ENCODE measurements around the gene CLEC4F. TPM values are rescaled to one million over a fixed set of nuclear protein-coding genes. Genes with fewer than 3 reads are reported as not detected.

Gene CLEC4F
- total and polyA plus RNA-seq, 2 experiments from 2014 or later: not detected

DNA sequence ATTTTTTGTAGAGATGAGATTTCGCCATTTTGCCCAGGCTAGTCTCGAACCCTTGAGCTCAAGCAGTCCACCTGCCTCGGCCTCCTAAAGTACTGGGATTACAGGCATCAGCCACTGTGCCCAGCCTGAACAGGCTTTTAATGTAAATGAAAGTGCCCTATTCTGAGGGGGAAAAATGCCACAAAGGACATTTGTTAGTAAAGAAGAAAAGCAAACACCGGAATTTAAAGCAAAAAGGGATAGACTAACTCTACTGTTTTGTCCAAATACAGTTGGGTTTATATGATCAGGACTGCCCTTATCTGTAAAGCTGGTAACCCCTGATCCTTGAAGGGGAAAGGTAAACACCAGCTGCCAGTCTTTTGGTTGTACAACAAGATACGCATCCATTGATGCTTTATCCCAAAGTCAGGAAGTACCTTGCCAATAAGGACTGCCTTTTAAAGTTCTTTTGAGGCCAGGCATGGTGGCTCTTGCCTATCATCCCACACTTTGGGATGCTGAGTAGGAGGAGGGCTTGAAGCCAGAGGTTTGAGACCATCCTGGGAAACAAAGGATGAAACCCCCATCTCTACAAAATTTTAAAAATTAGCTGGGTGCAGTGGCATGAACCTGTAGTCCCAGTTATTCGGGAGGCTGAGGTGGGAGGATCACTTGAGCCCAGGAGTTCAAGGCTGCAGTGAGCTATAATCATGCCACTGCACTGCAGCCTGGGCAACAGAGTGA is 13.1 kb downstream of the CLEC4F start:
- no peak for DNase-seq (ENCODE audit: low spot score)
- no peaks in the 10 kb centered on the region for H3K4me1 ChIP-seq (ENCODE audit: insufficient read depth)
- TF ChIP-seq POLR2AphosphoS5 (IDR thresholded peaks at IDR 0.05; ENCODE audit: low read depth) (no peak), JUNB (IDR thresholded peaks at IDR 0.05; ENCODE audit: unreplicated experiment) (no peak), ZNF331 (CRISPR knock-in tag; IDR thresholded peaks at IDR 0.05; ENCODE audit: low read depth) (no peak), NANOG (IDR thresholded peaks at IDR 0.05; ENCODE audit: borderline replicate concordance) (no peak), EZH2 (IDR thresholded peaks at IDR 0.05; ENCODE audit: low read depth, unreplicated experiment) (no peak), EZH2phosphoT487 (IDR thresholded peaks at IDR 0.05; ENCODE audit: unreplicated experiment) (no peak), ZNF114 (CRISPR knock-in tag; IDR thresholded peaks at IDR 0.05) (no peak), STAT1 (IDR thresholded peaks at IDR 0.05; ENCODE audit: unreplicated experiment) (no peak), CREB1 (CRISPR knock-in tag; IDR thresholded peaks at IDR 0.05; ENCODE audit: low read depth) (no peak)
- TF ChIP-seq, protein P1, sequence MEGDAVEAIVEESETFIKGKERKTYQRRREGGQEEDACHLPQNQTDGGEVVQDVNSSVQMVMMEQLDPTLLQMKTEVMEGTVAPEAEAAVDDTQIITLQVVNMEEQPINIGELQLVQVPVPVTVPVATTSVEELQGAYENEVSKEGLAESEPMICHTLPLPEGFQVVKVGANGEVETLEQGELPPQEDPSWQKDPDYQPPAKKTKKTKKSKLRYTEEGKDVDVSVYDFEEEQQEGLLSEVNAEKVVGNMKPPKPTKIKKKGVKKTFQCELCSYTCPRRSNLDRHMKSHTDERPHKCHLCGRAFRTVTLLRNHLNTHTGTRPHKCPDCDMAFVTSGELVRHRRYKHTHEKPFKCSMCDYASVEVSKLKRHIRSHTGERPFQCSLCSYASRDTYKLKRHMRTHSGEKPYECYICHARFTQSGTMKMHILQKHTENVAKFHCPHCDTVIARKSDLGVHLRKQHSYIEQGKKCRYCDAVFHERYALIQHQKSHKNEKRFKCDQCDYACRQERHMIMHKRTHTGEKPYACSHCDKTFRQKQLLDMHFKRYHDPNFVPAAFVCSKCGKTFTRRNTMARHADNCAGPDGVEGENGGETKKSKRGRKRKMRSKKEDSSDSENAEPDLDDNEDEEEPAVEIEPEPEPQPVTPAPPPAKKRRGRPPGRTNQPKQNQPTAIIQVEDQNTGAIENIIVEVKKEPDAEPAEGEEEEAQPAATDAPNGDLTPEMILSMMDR (conservative IDR thresholded peaks at IDR 0.05; ENCODE audit: low read depth in 2 of 2): no peak
- TF ChIP-seq, protein P2, sequence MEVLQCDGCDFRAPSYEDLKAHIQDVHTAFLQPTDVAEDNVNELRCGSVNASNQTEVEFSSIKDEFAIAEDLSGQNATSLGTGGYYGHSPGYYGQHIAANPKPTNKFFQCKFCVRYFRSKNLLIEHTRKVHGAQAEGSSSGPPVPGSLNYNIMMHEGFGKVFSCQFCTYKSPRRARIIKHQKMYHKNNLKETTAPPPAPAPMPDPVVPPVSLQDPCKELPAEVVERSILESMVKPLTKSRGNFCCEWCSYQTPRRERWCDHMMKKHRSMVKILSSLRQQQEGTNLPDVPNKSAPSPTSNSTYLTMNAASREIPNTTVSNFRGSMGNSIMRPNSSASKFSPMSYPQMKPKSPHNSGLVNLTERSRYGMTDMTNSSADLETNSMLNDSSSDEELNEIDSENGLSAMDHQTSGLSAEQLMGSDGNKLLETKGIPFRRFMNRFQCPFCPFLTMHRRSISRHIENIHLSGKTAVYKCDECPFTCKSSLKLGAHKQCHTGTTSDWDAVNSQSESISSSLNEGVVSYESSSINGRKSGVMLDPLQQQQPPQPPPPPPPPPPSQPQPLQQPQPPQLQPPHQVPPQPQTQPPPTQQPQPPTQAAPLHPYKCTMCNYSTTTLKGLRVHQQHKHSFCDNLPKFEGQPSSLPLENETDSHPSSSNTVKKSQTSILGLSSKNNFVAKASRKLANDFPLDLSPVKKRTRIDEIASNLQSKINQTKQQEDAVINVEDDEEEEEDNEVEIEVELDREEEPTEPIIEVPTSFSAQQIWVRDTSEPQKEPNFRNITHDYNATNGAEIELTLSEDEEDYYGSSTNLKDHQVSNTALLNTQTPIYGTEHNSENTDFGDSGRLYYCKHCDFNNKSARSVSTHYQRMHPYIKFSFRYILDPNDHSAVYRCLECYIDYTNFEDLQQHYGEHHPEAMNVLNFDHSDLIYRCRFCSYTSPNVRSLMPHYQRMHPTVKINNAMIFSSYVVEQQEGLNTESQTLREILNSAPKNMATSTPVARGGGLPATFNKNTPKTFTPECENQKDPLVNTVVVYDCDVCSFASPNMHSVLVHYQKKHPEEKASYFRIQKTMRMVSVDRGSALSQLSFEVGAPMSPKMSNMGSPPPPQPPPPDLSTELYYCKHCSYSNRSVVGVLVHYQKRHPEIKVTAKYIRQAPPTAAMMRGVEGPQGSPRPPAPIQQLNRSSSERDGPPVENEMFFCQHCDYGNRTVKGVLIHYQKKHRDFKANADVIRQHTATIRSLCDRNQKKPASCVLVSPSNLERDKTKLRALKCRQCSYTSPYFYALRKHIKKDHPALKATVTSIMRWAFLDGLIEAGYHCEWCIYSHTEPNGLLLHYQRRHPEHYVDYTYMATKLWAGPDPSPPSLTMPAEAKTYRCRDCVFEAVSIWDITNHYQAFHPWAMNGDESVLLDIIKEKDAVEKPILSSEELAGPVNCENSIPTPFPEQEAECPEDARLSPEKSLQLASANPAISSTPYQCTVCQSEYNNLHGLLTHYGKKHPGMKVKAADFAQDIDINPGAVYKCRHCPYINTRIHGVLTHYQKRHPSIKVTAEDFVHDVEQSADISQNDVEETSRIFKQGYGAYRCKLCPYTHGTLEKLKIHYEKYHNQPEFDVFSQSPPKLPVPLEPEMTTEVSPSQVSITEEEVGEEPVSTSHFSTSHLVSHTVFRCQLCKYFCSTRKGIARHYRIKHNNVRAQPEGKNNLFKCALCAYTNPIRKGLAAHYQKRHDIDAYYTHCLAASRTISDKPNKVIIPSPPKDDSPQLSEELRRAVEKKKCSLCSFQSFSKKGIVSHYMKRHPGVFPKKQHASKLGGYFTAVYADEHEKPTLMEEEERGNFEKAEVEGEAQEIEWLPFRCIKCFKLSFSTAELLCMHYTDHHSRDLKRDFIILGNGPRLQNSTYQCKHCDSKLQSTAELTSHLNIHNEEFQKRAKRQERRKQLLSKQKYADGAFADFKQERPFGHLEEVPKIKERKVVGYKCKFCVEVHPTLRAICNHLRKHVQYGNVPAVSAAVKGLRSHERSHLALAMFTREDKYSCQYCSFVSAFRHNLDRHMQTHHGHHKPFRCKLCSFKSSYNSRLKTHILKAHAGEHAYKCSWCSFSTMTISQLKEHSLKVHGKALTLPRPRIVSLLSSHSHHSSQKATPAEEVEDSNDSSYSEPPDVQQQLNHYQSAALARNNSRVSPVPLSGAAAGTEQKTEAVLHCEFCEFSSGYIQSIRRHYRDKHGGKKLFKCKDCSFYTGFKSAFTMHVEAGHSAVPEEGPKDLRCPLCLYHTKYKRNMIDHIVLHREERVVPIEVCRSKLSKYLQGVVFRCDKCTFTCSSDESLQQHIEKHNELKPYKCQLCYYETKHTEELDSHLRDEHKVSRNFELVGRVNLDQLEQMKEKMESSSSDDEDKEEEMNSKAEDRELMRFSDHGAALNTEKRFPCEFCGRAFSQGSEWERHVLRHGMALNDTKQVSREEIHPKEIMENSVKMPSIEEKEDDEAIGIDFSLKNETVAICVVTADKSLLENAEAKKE (CRISPR knock-in tag; IDR thresholded peaks at IDR 0.05): no peak
- TF ChIP-seq, protein P3, sequence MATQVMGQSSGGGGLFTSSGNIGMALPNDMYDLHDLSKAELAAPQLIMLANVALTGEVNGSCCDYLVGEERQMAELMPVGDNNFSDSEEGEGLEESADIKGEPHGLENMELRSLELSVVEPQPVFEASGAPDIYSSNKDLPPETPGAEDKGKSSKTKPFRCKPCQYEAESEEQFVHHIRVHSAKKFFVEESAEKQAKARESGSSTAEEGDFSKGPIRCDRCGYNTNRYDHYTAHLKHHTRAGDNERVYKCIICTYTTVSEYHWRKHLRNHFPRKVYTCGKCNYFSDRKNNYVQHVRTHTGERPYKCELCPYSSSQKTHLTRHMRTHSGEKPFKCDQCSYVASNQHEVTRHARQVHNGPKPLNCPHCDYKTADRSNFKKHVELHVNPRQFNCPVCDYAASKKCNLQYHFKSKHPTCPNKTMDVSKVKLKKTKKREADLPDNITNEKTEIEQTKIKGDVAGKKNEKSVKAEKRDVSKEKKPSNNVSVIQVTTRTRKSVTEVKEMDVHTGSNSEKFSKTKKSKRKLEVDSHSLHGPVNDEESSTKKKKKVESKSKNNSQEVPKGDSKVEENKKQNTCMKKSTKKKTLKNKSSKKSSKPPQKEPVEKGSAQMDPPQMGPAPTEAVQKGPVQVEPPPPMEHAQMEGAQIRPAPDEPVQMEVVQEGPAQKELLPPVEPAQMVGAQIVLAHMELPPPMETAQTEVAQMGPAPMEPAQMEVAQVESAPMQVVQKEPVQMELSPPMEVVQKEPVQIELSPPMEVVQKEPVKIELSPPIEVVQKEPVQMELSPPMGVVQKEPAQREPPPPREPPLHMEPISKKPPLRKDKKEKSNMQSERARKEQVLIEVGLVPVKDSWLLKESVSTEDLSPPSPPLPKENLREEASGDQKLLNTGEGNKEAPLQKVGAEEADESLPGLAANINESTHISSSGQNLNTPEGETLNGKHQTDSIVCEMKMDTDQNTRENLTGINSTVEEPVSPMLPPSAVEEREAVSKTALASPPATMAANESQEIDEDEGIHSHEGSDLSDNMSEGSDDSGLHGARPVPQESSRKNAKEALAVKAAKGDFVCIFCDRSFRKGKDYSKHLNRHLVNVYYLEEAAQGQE (IDR thresholded peaks at IDR 0.05; ENCODE audit: unreplicated experiment): no peak
- TF ChIP-seq, protein P4, sequence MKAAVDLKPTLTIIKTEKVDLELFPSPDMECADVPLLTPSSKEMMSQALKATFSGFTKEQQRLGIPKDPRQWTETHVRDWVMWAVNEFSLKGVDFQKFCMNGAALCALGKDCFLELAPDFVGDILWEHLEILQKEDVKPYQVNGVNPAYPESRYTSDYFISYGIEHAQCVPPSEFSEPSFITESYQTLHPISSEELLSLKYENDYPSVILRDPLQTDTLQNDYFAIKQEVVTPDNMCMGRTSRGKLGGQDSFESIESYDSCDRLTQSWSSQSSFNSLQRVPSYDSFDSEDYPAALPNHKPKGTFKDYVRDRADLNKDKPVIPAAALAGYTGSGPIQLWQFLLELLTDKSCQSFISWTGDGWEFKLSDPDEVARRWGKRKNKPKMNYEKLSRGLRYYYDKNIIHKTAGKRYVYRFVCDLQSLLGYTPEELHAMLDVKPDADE (IDR thresholded peaks at IDR 0.05): no peak
- Mint-ChIP-seq H3K27ac (no peak overlapping the region), H3K36me3 (ENCODE audit: low read depth) (no peaks in the 10 kb centered on the region), H3K4me1 (no peaks in the 10 kb centered on the region), H3K27me3 (ENCODE audit: insufficient read depth, low read depth, poor library complexity) (peaks cover 5% of the 10 kb centered on the region), H3K9me3 (no peaks in the 10 kb centered on the region), H3K4me3 (no peak overlapping the region)
- ATAC-seq: no peak
- peaks cover 2% of the 10 kb centered on the region; the same call in 1 of the 2 replicates for H3K9me2 ChIP-seq (ENCODE audit: insufficient read depth)
- H3K4me2 ChIP-seq: no peak overlapping the region
- no peak overlapping the region for H3K27ac ChIP-seq (ENCODE audit: low read depth)
- H3K4me3 ChIP-seq: no peak overlapping the region
- no peaks in the 10 kb centered on the region for H3K27me3 ChIP-seq (ENCODE audit: insufficient read depth)
- H2AFZ ChIP-seq: no peak overlapping the region
- no peaks in the 10 kb centered on the region for H3K36me3 ChIP-seq (ENCODE audit: insufficient read depth)
- no peaks in the 10 kb centered on the region for H4K20me1 ChIP-seq (replicated peaks; ENCODE audit: insufficient read depth)
- H3K79me2 ChIP-seq (replicated peaks; ENCODE audit: insufficient read depth): no peaks in the 10 kb centered on the region
- no peaks in the 10 kb centered on the region for H3F3A ChIP-seq (replicated peaks; ENCODE audit: low read depth)
